Glutamatergic neuron (in vitro differentiated cells): ENCODE results near the gene LAIR2. TPM values are rescaled to one million over a fixed set of nuclear protein-coding genes. Genes with fewer than 3 reads are reported as not detected.

ENCODE experiments used
- DNase-seq: peaks from one replicate; pipeline ENCODE4 v3.0.0; 2022
- H3K27ac Mint-ChIP-seq: one replicate; pipeline ENCODE4 v1.8.0; 2020; ENCODE audit warnings: mild to moderate bottlenecking, mixed read lengths, inconsistent platforms; ENCODE audit not compliant: unreplicated experiment
- H3K27me3 Mint-ChIP-seq: one replicate; pipeline ENCODE4 v1.8.0; 2020; ENCODE audit warnings: mild to moderate bottlenecking, moderate library complexity, mixed read lengths, inconsistent platforms; ENCODE audit not compliant: unreplicated experiment
- H3K36me3 Mint-ChIP-seq: one replicate; pipeline ENCODE4 v1.8.0; 2020; ENCODE audit warnings: mild to moderate bottlenecking, mixed read lengths, inconsistent platforms; ENCODE audit not compliant: unreplicated experiment
- H3K4me1 Mint-ChIP-seq: one replicate; pipeline ENCODE4 v1.8.0; 2020; ENCODE audit warnings: mild to moderate bottlenecking, low read depth, mixed read lengths, inconsistent platforms; ENCODE audit not compliant: unreplicated experiment
- H3K4me3 Mint-ChIP-seq: one replicate; pipeline ENCODE4 v1.8.0; 2020; ENCODE audit warnings: mild to moderate bottlenecking, mixed read lengths, inconsistent platforms; ENCODE audit not compliant: unreplicated experiment
- H3K9me3 Mint-ChIP-seq: one replicate; pipeline ENCODE4 v1.8.0; 2020; ENCODE audit warnings: mild to moderate bottlenecking, moderate library complexity, mixed read lengths, inconsistent platforms; ENCODE audit not compliant: unreplicated experiment
- CTCF ChIP-seq: fragments of 200-600 bp; sonication (generic); IDR thresholded peaks from one replicate; pipeline ENCODE4 v1.5.0; 2021; ENCODE audit not compliant: partially characterized antibody, unreplicated experiment
- total RNA-seq: library from RNA; stranded (reverse); fragmentation: NEBNext Ultra II Directional; extraction: Animal tissue kit (Norgen Biotek cat#: 25700); gene quantifications from one replicate; pipeline ENCODE4 v1.2.1, GENCODE V29; 2021; ENCODE audit not compliant: unreplicated experiment

LAIR2 gene
- total RNA-seq, 1 donor from 2014 or later = not detected

- DNase-seq = no peak
- no peak for TF ChIP-seq CTCF
- Mint-ChIP-seq H3K4me3 (no peak overlapping the region), H3K9me3 (no peaks in the 10 kb centered on the region), H3K27me3 (peaks cover 5% of the 10 kb centered on the region), H3K27ac (no peak overlapping the region), H3K36me3 (no peaks in the 10 kb centered on the region), H3K4me1 (no peaks in the 10 kb centered on the region)
Observed at GRCh38 chr19:54534156-54534555, 31.5 kb downstream of the LAIR2 start.

- Mint-ChIP-seq H3K27ac (no peak overlapping the region), H3K4me3 (no peak overlapping the region), H3K27me3 (peaks cover 5% of the 10 kb centered on the region), H3K36me3 (no peaks in the 10 kb centered on the region), H3K4me1 (no peaks in the 10 kb centered on the region), H3K9me3 (no peaks in the 10 kb centered on the region)
- DNase-seq = no peak
- TF ChIP-seq CTCF = no peak
Observed at GRCh38 chr19:54535601-54536000, 33.0 kb downstream of the LAIR2 start.

GRCh38 chr19:54536956-54537355, 34.3 kb downstream of the LAIR2 start:
- no peak for DNase-seq
- H3K27ac Mint-ChIP-seq = no peak overlapping the region
- no peak overlapping the region for H3K4me3 Mint-ChIP-seq
- no peaks in the 10 kb centered on the region for H3K36me3 Mint-ChIP-seq
- no peaks in the 10 kb centered on the region for H3K4me1 Mint-ChIP-seq
- peaks cover 5% of the 10 kb centered on the region for H3K27me3 Mint-ChIP-seq
- H3K9me3 Mint-ChIP-seq = no peaks in the 10 kb centered on the region
- TF ChIP-seq CTCF = no peak

GRCh38 chr19:54541712-54542111, 39.1 kb downstream of the LAIR2 start:
- no peaks in the 10 kb centered on the region for H3K36me3 Mint-ChIP-seq
- H3K27ac Mint-ChIP-seq = no peak overlapping the region

GRCh38 chr19:54548806-54549205, 46.2 kb downstream of the LAIR2 start:
- no peak overlapping the region for H3K4me3 Mint-ChIP-seq
- peaks cover 5% of the 10 kb centered on the region for H3K36me3 Mint-ChIP-seq
- H3K4me1 Mint-ChIP-seq = no peaks in the 10 kb centered on the region
- no peak overlapping the region for H3K27ac Mint-ChIP-seq
- no peak for DNase-seq
- peaks cover 4% of the 10 kb centered on the region for H3K9me3 Mint-ChIP-seq
- no peak for TF ChIP-seq CTCF
- peaks cover 3% of the 10 kb centered on the region for H3K27me3 Mint-ChIP-seq

More at GRCh38 chr19:54541712-54542111, 39.1 kb downstream of the LAIR2 start:
- Mint-ChIP-seq H3K4me1 (no peaks in the 10 kb centered on the region), H3K9me3 (peaks cover 5% of the 10 kb centered on the region), H3K27me3 (peaks cover 4% of the 10 kb centered on the region), H3K4me3 (no peak overlapping the region)
- no peak for TF ChIP-seq CTCF
- no peak for DNase-seq
